Measurements from ENCODE around the gene B4GALT1.

B4GALT1 gene

GRCh38 chr9:33142535-33142934, 24.6 kb downstream of the B4GALT1 start:
- in situ Hi-C loops (cut with MboI; ENCODE audit: low sequenced_read_pairs), result no loop called here

DNA sequence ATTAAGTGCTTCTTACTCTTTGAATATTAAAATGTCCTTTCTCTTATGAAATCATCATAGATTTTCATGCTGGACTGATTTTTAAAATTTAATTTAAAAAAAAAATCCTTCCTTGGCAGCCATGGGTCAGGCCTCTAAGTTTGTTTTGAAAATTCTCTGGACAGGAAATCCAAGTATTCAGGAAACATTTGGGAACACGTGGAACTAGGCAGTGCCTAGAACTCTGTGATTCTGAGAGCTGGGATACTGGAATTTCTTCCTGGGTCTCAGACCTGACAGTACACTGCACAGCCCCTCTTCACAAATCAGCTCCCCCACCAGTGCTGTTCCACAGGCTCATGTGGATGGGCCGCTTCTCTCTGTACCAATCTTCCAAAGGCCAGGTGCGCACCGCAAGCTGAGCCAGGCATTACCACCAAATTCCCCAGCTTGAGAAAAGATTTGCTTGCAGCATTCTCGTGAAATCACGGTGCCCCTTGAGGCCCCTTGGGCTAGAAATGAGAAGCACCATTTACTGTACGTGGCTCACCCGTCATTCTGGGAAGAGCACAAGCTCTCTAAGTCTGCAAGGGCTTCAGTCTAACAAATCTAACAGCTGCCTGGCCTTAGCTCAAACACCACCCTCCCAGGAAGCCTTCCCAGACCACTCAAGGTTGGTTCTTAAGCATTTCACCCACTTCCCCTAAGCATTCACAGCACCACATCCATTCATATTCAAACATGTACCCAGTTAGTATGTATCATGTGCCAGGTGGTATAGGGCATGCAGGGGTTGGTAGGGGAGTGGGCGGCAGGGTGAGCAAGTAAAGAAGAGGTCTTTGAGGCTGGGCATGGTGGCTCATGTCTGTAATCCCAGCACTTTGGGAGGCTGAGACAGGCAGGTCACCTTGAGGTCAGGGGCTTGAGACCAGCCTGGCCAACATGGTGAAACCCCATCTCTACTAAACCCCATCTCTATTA, 26.5 kb downstream of the B4GALT1 start:
- in situ Hi-C loops (cut with MboI; ENCODE audit: low sequenced_read_pairs), result no loop called here

DNA sequence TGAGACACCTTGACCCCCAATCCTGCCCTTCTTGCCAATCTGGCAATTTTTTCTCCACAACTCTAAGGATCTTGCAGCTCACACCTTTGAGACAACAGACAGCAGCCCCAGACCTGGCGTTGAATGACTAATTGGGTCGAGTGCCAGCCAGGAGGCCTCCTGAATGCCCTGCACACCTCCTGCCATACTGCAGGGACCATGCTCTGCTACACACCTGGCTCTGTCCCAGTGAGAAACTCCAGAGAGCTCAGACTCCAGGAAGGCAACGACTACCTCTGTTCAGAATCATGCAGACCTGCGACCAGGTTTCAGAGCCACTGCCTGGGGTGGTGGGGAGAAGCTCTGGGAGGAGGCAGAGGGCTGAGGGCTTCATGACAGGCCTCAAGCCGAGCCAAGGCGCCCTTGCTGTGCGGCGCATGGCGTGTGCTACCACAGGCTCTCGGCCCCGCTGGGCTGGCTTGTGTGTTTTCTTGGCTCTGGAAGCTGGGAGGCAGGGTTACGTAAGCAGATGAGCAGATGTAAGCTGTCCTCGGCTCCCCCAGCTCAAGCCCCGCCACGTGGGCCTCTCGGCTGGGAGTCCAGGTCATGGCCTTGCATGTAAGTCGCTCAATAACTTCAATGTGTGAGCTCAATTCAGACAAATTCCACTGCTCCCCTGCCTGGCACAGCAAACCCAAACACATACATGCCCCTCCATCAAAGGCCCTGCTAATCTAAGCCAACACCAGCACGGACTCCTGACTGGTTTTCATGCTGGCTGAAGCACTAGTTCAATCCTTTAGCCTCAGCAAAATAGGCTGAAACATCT, 27.5 kb downstream of the B4GALT1 start:
- in situ Hi-C loops (cut with MboI; ENCODE audit: low sequenced_read_pairs), result no loop called here

DNA sequence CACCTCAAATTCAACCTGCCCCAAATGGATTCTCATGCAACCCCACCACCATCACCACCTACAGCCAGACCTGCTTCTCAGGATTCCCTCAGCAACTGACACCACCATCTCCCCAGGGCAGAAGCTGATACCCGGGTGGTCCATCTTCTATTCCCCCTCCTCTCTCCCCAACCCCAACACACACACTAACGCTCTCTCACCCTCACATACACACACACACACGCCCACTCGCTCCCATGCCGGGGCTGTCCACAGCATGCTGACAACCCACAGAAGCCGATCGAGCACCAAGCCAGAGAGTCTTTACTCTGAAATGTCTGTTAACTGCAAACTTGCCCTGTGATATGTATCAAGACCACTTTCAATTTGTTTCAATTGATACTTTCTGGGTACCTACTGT, 28.4 kb downstream of the B4GALT1 start:
- in situ Hi-C loops (cut with MboI; ENCODE audit: low sequenced_read_pairs), result no loop called here

- in situ Hi-C loops (cut with MboI; ENCODE audit: low sequenced_read_pairs), result no loop called here
These were observed 29.3 kb downstream of the B4GALT1 start for GRCh38 chr9:33137781-33138264.

GRCh38 chr9:33136721-33137670, 30.1 kb downstream of the B4GALT1 start:
- in situ Hi-C loops (cut with MboI; ENCODE audit: low sequenced_read_pairs), result no loop called here

DNA sequence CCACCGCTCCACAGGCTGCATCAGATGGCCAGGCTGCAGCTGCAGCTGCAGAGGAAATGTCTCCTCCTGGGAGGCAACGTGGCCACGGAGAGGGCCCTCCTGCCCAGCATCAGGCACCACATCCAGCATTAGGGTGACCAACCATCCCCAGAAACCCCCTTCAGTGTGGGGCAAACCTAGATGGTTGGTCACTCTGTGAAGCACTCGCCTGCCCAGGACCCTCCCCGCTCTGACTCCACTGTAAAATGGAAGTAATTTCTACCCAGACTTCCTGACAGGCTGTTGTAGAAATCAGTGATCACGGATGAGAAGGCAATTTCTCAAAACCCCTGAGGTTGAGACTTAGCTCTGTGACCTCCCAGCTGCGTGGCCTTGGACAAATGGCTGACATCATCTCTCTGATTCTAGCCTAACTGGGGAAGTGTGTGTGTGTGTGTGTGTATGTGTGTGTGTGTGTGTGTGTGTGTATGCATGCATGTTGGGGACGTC, 31.6 kb downstream of the B4GALT1 start:
- in situ Hi-C loops (cut with MboI; ENCODE audit: low sequenced_read_pairs), result no loop called here

GRCh38 chr9:33135031-33135461, 32.1 kb downstream of the B4GALT1 start:
- in situ Hi-C loops (cut with MboI; ENCODE audit: low sequenced_read_pairs), result no loop called here

GRCh38 chr9:33133186-33133585, 34.0 kb downstream of the B4GALT1 start:
- in situ Hi-C loops (cut with MboI; ENCODE audit: low sequenced_read_pairs), result no loop called here

GRCh38 chr9:33131790-33132772, 35.1 kb downstream of the B4GALT1 start:
- in situ Hi-C loops (cut with MboI; ENCODE audit: low sequenced_read_pairs), result no loop called here

DNA sequence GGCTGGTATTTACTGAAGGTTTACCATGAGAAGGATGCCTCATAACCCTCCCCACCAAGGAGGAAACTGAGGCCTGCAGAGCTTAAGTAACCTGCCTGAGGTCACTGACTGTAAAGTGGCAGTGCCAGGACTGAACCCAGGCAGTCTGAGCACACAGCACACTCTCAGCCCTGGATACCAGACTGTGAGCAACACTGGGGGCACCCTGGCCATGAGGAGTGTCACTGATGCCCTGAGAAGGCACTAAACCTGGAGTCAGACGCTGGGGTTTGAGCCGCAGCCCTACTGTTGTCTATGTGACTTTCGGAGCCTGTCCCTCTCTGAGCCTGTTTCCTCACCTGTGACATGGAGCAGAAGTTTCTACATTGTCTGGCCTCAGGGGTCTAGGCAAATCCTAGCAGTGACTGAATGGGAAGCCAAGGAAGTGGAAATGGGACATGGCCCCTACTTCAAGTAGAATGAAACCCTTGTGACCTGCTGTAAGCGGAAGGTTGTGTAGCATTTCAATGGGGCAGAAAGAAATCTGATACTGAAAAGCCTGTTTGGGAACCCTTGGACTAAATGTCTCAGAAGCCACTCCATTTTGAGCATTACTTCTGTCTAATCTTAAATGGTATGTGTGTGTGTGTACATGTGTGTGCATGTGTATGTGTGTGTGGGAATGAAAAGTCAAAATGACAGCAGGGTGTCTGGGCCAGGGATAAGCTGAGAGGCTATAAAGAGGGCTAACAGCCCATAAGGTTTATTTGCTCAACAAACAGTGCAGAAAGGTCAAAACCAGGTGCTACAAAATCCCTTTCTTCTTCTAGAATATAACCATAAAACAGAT, 36.0 kb downstream of the B4GALT1 start:
- in situ Hi-C loops (cut with MboI; ENCODE audit: low sequenced_read_pairs), result no loop called here

DNA sequence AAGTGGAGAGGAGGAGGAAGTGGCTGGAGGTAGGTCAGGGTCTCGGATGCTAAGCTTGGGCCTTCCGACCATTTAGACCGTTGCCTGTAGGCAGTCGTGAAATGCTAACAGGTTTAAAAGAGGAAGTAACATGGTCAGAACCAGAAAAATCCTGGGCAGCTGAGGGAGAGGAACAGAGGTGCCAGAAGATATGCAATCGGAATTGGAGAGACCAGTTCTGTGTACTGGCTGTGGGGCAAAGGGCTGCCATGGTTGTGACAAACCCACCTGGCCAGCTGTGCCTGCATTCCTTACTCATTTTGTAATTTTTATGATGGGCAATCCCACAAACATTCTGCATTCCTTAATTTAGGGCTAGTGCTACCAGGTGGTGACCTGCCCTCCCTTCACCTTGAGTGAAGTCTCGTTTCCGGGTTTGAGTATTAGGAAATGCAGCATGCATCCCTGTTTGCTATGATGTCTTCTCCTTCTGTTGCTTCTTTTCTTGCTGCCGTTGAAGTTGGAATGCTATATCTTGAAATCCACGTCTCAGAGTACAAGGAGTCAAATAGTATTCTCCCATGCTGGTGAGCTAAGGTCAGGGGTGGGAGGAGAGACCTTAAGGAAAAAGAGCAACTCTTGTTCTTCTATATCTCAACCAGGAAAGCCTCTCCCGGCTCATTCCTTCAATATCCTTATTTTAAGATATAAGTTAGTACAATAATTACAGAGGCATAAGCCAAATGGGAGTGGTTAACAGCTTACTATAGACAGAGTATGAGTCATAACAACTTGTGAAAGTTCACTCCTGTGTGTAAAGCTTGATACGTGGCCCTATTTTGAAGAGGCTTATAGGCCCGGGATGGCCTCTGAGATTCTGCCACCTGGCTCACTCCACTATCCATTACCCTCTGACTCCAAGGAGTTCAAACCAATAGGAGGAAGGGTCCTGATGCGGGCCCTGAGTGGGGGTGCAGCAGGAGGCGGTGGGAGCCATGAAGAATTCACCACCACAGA, 37.0 kb downstream of the B4GALT1 start:
- in situ Hi-C loops (cut with MboI; ENCODE audit: low sequenced_read_pairs), result no loop called here

- in situ Hi-C loops (cut with MboI; ENCODE audit: low sequenced_read_pairs), result no loop called here
These were observed 37.8 kb downstream of the B4GALT1 start for GRCh38 chr9:33129251-33129885.

GRCh38 chr9:33128570-33128969, 38.6 kb downstream of the B4GALT1 start:
- in situ Hi-C loops (cut with MboI; ENCODE audit: low sequenced_read_pairs), result no loop called here

- in situ Hi-C loops (cut with MboI; ENCODE audit: low sequenced_read_pairs), result no loop called here
These were observed 39.3 kb downstream of the B4GALT1 start for GRCh38 chr9:33127881-33128280.
